SKM-1 treated with dmso at 0.1 percent for 144 hours (cell line): ENCODE results near the gene KPNA6.

Source experiments
- DNase-seq: peaks from one replicate; lab custom pipeline; 2025; ENCODE audit not compliant: unreplicated experiment; lab: John Stamatoyannopoulos, UW

KPNA6 gene

DNA sequence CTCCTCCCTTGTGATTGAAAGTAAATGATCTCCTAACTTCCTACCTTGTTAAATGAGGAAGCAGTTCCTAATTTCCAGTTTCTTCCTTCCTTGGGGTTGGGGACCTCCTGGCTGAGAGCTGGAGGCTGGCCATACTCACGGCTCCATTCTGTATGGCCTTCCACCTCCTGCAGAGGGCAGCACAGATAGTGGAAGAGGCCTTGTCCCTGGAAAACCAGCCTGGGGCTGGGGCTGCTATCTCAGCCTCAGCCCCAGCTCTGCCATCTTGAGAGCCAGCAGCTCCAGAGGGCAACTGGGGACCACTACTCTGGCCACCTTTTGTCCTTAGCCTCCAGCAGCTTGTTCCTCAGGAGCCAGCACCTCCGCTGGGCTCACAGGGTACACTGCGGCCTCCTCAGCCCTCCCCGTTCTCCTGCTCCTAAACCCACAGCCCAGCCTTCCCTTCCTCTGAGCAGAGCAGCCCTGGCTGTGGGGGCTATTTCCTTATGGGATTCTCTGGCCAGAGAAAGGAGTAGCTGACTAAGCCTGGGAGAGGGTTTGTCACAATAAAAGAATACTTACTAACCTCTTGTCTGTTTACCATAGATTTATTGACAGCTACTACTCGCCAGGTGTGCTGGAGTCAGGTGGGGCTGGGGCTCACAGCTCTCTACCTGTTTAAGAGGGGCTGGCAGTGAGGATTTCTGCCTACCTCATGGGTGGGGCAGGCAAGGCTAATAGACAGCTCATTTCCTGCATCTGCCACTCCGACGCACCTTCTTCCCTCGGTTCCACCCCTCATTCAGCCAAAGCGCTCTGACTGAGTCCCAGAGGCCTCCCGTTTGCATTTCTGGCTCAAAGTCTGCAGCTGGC lies 108.0 kb downstream of the KPNA6 start:
- peak; percentile 70 for DNase-seq

- no peak for DNase-seq
Observed at GRCh38 chr1:32216566-32216965, 108.7 kb downstream of the KPNA6 start.

DNA sequence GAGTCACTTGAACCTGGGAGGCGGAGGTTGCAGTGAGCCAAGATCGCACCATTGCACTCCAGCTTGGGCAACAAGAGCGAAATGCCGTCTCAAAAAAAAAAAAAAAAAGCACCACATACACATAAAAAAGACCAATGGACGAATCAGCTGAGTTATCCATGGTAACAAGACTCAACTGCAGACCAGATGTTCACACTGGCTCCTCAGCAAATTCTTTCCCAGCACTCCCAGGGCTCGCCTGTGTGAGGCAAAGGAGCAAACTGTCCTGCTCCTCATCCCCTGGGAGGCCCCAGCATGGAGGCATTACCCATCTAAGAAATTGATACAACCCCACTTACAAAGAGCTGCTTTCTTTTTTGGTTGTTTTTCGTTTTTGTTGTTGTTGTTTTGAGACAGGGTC lies 111.2 kb downstream of the KPNA6 start:
- no peak for DNase-seq

- no peak for DNase-seq
Observed at GRCh38 chr1:32220746-32221580, 113.1 kb downstream of the KPNA6 start.

GRCh38 chr1:32221581-32221979 lies 113.7 kb downstream of the KPNA6 start:
- no peak for DNase-seq

DNA sequence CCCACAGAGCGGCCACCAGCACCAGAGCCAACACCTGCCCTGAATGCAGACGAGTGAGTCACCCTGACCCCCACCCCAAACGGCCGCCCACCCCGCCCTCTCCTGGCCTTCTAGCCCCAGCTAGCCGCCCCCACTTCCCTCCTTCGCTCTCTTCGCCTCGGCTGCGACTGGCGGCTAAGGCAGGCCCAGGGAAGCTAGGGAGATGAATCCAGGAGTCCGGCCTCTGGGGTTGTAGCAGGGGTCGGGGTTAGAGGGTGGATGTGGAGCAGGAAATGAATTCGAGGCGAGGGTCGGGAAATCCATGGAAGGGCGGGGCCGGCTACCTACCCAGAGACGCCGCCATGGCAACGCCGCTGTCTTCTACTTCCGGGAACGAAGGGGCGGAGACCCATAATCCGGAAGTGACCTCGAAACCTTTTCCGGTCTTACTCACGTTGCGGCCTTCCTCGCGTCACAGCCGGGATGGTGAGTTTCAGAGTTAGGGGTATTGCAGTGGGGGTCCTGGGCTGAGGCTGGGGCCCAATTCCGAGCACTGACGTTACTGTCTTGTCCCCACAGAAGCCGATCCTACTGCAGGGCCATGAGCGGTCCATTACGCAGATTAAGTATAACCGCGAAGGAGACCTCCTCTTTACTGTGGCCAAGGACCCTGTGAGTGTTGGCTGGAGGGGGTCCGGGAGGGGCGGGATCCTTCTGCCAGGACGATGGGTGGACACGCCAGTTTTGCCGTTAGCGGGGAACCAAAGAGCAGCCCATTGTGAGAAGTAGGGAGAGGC lies 114.3 kb downstream of the KPNA6 start, which contains the start of the genes EIF3I and TMEM234:
TSS of gene EIF3I (plus strand) at position 428 of the 776 bp plus-strand sequence. CDS start at position 463, 35 bp downstream.
TSS of gene TMEM234 (minus strand) at position 374 of the 776 bp plus-strand sequence. CDS start at position 343, 31 bp downstream.
- peak; percentile 90 for DNase-seq

DNA sequence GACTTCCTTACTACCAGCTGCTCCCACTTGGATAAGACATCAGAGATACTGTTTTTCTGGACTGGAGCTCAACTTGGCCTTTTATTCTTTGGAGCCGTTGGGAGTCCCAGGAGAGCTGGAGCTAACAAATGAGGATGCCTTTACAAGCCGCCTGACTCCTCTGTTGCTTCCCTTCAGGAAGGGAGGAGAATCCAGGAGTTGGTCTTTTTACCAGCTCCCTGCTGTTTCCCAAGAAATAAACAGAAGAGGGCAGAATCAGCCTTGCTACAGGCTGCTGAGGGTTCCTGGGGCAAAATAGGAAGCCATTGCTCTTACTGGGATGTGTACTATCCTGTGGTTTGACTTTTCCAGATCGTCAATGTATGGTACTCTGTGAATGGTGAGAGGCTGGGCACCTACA lies 115.8 kb downstream of the KPNA6 start:
- DNase-seq: no peak

GRCh38 chr1:32224285-32224684 lies 116.4 kb downstream of the KPNA6 start:
- DNase-seq: no peak
